ENCODE data around the gene B4GALNT4.
"Not testable (repeated sequence)": the region's sequence is repeated elsewhere in the genome, so short reads cannot be mapped to it uniquely, and the experiment has no call there.

DNA sequence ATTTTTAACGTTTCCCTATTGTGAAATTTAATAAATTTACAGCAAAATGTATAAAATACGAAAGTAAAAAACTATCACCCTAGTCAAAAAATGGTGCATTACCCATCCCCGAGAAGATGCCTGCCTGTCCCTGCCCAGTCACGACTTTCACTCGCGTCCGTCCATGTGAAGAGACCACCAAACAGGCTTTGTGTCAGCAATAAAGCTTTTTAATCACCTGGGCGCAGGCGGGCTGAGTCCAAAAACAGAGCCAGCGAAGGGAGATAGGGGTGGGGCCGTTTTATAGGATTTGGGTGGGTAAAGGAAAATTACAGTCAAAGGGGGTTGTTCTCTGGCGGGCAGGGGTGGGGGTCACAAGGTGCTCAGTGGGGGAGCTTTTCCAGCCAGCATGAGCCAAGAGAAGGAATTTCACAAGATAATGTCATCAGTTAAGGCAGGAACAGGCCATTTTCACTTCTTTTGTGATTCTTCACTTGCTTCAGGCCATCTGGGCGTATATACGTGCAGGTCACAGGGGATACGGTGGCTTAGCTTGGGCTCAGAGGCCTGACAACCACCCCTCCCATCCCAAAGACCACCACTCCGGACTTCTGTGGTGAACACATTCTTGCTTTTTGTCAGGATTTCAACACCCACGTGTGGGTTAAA is 35.6 kb upstream of the B4GALNT4 start:
- TF ChIP-seq ARNT (IDR thresholded peaks at IDR 0.05); FOXA1 (IDR thresholded peaks at IDR 0.05); SUZ12 (IDR thresholded peaks at IDR 0.05); ELF4 (IDR thresholded peaks at IDR 0.05); BHLHE40 (IDR thresholded peaks at IDR 0.05; ENCODE audit: borderline replicate concordance); NFRKB (IDR thresholded peaks at IDR 0.05); SP1 (IDR thresholded peaks at IDR 0.05); FOXK2 (IDR thresholded peaks at IDR 0.05); FOXM1 (IDR thresholded peaks at IDR 0.05; ENCODE audit: borderline replicate concordance); TARDBP (IDR thresholded peaks at IDR 0.05); ZNF384 (IDR thresholded peaks at IDR 0.05): not testable (repeated sequence)
- TF ChIP-seq, protein P1, sequence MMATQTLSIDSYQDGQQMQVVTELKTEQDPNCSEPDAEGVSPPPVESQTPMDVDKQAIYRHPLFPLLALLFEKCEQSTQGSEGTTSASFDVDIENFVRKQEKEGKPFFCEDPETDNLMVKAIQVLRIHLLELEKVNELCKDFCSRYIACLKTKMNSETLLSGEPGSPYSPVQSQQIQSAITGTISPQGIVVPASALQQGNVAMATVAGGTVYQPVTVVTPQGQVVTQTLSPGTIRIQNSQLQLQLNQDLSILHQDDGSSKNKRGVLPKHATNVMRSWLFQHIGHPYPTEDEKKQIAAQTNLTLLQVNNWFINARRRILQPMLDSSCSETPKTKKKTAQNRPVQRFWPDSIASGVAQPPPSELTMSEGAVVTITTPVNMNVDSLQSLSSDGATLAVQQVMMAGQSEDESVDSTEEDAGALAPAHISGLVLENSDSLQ (IDR thresholded peaks at IDR 0.05) = not testable (repeated sequence)

All from HEK293T (cell line).